SK-N-SH (cell line): ENCODE measurements around the gene NXNL1. TPM values are rescaled to one million over a fixed set of nuclear protein-coding genes. Genes with fewer than 3 reads are reported as not detected.

Experiments used
- CTCF ChIA-PET: fragments of 300-600, 350-600 bp; formaldehyde crosslinking; extraction: SDS; loops from one replicate; lab custom pipeline; 2021; lab: Yijun Ruan, JAX
- POLR2A ChIA-PET: fragments of 350-600 bp; sonication (Branson Sonifier 250); formaldehyde crosslinking; extraction: SDS; loops from one replicate; lab custom pipeline; 2020; ENCODE audit warnings: antibody characterized with exemption, inconsistent platforms; lab: Yijun Ruan, JAX
- DNase-seq: peaks from one replicate; pipeline ENCODE4 v3.0.0; 2012
- H2AFZ ChIP-seq: fragments of 200-600 bp; sonication (generic); 2 replicates; pipeline ENCODE4 v1.8.1; 2016; ENCODE audit warnings: antibody characterized with exemption, mild to moderate bottlenecking, low read depth
- H3F3A ChIP-seq: fragments of 200-600 bp; sonication (generic); replicated peaks from 2 replicates; pipeline ENCODE3; 2016; ENCODE audit warnings: antibody characterized with exemption, mild to moderate bottlenecking; ENCODE audit not compliant: insufficient read depth
- H3K27ac ChIP-seq, 2 experiments: fragments of 200-500 bp in 1 of 2; fragments of 200-600 bp in 1 of 2; sonication (Bioruptor generic) in 1 of 2; sonication (generic), shearing (Covaris generic) in 1 of 2; 2 replicates each; pipeline versions ENCODE4 v1.5.1 to v1.6.1; 2014 to 2016; ENCODE audit warnings: low read depth in 2 of 2, inconsistent platforms in 1 of 2, low read length in 1 of 2, mild to moderate bottlenecking in 1 of 2, mixed read lengths in 1 of 2
- H3K27me3 ChIP-seq: fragments of 200-600 bp; sonication (generic), shearing (Covaris generic); 2 replicates; pipeline ENCODE4 v1.6.1; 2016; ENCODE audit warnings: mixed run types; ENCODE audit not compliant: insufficient read depth
- H3K36me3 ChIP-seq, 2 experiments: fragments of 200-500 bp in 1 of 2; fragments of 200-600 bp in 1 of 2; sonication (Bioruptor generic) in 1 of 2; sonication (generic) in 1 of 2; replicated peaks in 1 of 2; 2 replicates each; pipeline versions ENCODE3 to v1.5.1; 2014 to 2016; ENCODE audit warnings: low read length in 1 of 2, mild to moderate bottlenecking in 1 of 2; ENCODE audit not compliant: insufficient read depth in 2 of 2, control insufficient read depth in 1 of 2
- H3K4me1 ChIP-seq, 2 experiments: fragments of 200-500 bp in 1 of 2; fragments of 200-600 bp in 1 of 2; sonication (Bioruptor generic) in 1 of 2; sonication (generic), shearing (Covaris generic) in 1 of 2; 2 replicates each; pipeline versions ENCODE4 v1.5.1 to v1.6.1; 2014 to 2016; ENCODE audit warnings: low read depth in 1 of 2, low read length in 1 of 2, mixed run types in 1 of 2; ENCODE audit not compliant: insufficient read depth in 2 of 2, control insufficient read depth in 1 of 2
- H3K4me2 ChIP-seq: fragments of 200-600 bp; sonication (generic), shearing (Covaris generic); 2 replicates; pipeline ENCODE4 v1.6.1; 2017; ENCODE audit warnings: mixed run types
- H3K4me3 ChIP-seq, 2 experiments: fragments of 200-500 bp in 1 of 2; fragments of 200-600 bp in 1 of 2; sonication (Bioruptor generic) in 1 of 2; sonication (generic), shearing (Covaris generic) in 1 of 2; 2 replicates each; pipeline versions ENCODE4 v1.5.1 to v1.8.1; 2014 to 2016; ENCODE audit warnings: low read depth in 2 of 2, inconsistent platforms in 1 of 2, low read length in 1 of 2, mild to moderate bottlenecking in 1 of 2, mixed read lengths in 1 of 2, moderate library complexity in 1 of 2
- H3K79me2 ChIP-seq: fragments of 200-600 bp; sonication (generic); 2 replicates; pipeline ENCODE4 v1.8.1; 2017; ENCODE audit warnings: mild to moderate bottlenecking; ENCODE audit not compliant: insufficient read depth
- H3K9ac ChIP-seq: fragments of 200-600 bp; sonication (generic); 2 replicates; pipeline ENCODE4 v1.6.1; 2017; ENCODE audit warnings: mixed run types
- H3K9me2 ChIP-seq: fragments of 200-600 bp; sonication (generic); 2 replicates; pipeline ENCODE4 v1.6.1; 2017; ENCODE audit warnings: mixed run types
- H3K9me3 ChIP-seq: fragments of 200-600 bp; sonication (generic); 2 replicates; pipeline ENCODE4 v1.6.1; 2017; ENCODE audit warnings: mixed run types, mild to moderate bottlenecking, moderate library complexity
- H4K20me1 ChIP-seq: fragments of 200-600 bp; sonication (generic); 2 replicates; pipeline ENCODE4 v1.6.1; 2017; ENCODE audit warnings: mild to moderate bottlenecking, mixed run types; ENCODE audit not compliant: insufficient read depth
- ELF1 ChIP-seq: IDR thresholded peaks from 2 replicates; pipeline ENCODE4 v1.4.0; 2012
- FOSL2 ChIP-seq: IDR thresholded peaks from 2 replicates; pipeline ENCODE4 v1.4.0; 2012; ENCODE audit warnings: low read depth, mild to moderate bottlenecking, moderate library complexity, borderline replicate concordance
- FOXJ3 ChIP-seq: sonication (generic); formaldehyde crosslinking; IDR thresholded peaks from 2 replicates; pipeline ENCODE4 v1.5.1; 2020; ENCODE audit warnings: mild to moderate bottlenecking, missing genetic modification reagents
- FOXM1 ChIP-seq: IDR thresholded peaks from 2 replicates; pipeline ENCODE4 v1.4.0; 2012; ENCODE audit warnings: low read depth, mild to moderate bottlenecking
- GABPA ChIP-seq: IDR thresholded peaks from 2 replicates; pipeline ENCODE4 v1.4.0; 2012; ENCODE audit warnings: low read depth, mild to moderate bottlenecking
- IRF3 ChIP-seq: fragments of 150-350 bp; IDR thresholded peaks from 2 replicates; pipeline ENCODE4 v1.6.1; 2016; ENCODE audit warnings: mild to moderate bottlenecking, low read depth, low read length
- NFIC ChIP-seq: IDR thresholded peaks from 2 replicates; pipeline ENCODE4 v1.4.0; 2012; ENCODE audit warnings: borderline replicate concordance
- RAD21 ChIP-seq: IDR thresholded peaks from 2 replicates; pipeline ENCODE4 v1.6.1; 2012; ENCODE audit warnings: mild to moderate bottlenecking, low read length
- RCOR1 ChIP-seq: fragments of 150-350 bp; IDR thresholded peaks from 2 replicates; pipeline ENCODE4 v1.6.1; 2017; ENCODE audit warnings: antibody characterized with exemption, low read length
- RFX5 ChIP-seq: IDR thresholded peaks from 2 replicates; pipeline ENCODE4 v1.6.1; 2012; ENCODE audit warnings: mild to moderate bottlenecking, improper control_type of control experiment, low read length
- TAF1 ChIP-seq: IDR thresholded peaks from 2 replicates; pipeline ENCODE4 v1.6.1; 2012; ENCODE audit warnings: low read depth, mild to moderate bottlenecking, low read length, moderate library complexity, borderline replicate concordance
- YY1 ChIP-seq: IDR thresholded peaks from 2 replicates; pipeline ENCODE4 v1.4.0; 2012; ENCODE audit warnings: low read depth, mild to moderate bottlenecking
- ZBTB33 ChIP-seq: IDR thresholded peaks from 2 replicates; pipeline ENCODE4 v1.4.0; 2012; ENCODE audit warnings: low read depth, borderline replicate concordance
- WGBS: methylation state at CpG from one replicate; pipeline ENCODE4 v1.1.6; 2017; ENCODE audit warnings: low lambda C conversion rate; 5-methylcytosine and 5-hydroxymethylcytosine counted together
- polyA plus RNA-seq, 3 experiments: library from polyadenylated mRNA; depleted of rRNA; stranded (reverse); fragments of >200 nt; gene quantifications; 2 replicates each; pipeline ENCODE4 v1.2.3, GENCODE V29; 2012
- TF ChIP-seq, protein P1 (sequence below): IDR thresholded peaks from 2 replicates; pipeline ENCODE4 v1.4.0; 2012; ENCODE audit warnings: low read depth, borderline replicate concordance
- TF ChIP-seq, protein P2 (sequence below): IDR thresholded peaks from 2 replicates; pipeline ENCODE4 v1.4.0; 2012; ENCODE audit warnings: low read depth
- TF ChIP-seq, protein P3 (sequence below): IDR thresholded peaks from 2 replicates; pipeline ENCODE4; 2012
- TF ChIP-seq, protein P4 (sequence below): IDR thresholded peaks from 2 replicates; pipeline ENCODE4 v1.6.1; 2012; ENCODE audit warnings: mild to moderate bottlenecking, low read depth, low read length, moderate library complexity

Gene NXNL1
- polyA plus RNA-seq, 1 of the 3 experiments (the other 2 are of a cell fraction): not detected

GRCh38 chr19:17486545-17487240 is 26.0 kb upstream of the NXNL1 start:
- Histone ChIP-seq H3K79me2 (peaks cover 2% of the 10 kb centered on the region; the same call in 1 of the 2 replicates), H3K36me3 (no peaks in the 10 kb centered on the region), H3F3A (peaks cover 6% of the 10 kb centered on the region), H3K9me2 (no peaks in the 10 kb centered on the region), H3K27ac (no peak overlapping the region), H3K9ac (no peak overlapping the region), H4K20me1 (peaks cover 4% of the 10 kb centered on the region), H2AFZ (no peak overlapping the region)
- over 99% methylated on average over 13 of the region's 58 CpGs for WGBS
- no peak for DNase-seq
- CTCF ChIA-PET: no interaction called here
- TF ChIP-seq GABPA: no peak
- TF ChIP-seq TAF1: no peak
- TF ChIP-seq YY1: no peak
- no peak for TF ChIP-seq FOSL2
- TF ChIP-seq FOXM1: no peak
- TF ChIP-seq RFX5: no peak
- no peak for TF ChIP-seq IRF3
- no peak for TF ChIP-seq FOXJ3 (CRISPR knock-in tag)
- no peak for TF ChIP-seq ZBTB33
- no peak for TF ChIP-seq RCOR1
- TF ChIP-seq, protein P1, sequence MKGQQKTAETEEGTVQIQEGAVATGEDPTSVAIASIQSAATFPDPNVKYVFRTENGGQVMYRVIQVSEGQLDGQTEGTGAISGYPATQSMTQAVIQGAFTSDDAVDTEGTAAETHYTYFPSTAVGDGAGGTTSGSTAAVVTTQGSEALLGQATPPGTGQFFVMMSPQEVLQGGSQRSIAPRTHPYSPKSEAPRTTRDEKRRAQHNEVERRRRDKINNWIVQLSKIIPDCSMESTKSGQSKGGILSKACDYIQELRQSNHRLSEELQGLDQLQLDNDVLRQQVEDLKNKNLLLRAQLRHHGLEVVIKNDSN: no peak
- TF ChIP-seq RAD21: no peak
- no peak for TF ChIP-seq ELF1
- no peak for TF ChIP-seq NFIC
- TF ChIP-seq, protein P2, sequence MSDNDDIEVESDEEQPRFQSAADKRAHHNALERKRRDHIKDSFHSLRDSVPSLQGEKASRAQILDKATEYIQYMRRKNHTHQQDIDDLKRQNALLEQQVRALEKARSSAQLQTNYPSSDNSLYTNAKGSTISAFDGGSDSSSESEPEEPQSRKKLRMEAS: no peak
- TF ChIP-seq, protein P3, sequence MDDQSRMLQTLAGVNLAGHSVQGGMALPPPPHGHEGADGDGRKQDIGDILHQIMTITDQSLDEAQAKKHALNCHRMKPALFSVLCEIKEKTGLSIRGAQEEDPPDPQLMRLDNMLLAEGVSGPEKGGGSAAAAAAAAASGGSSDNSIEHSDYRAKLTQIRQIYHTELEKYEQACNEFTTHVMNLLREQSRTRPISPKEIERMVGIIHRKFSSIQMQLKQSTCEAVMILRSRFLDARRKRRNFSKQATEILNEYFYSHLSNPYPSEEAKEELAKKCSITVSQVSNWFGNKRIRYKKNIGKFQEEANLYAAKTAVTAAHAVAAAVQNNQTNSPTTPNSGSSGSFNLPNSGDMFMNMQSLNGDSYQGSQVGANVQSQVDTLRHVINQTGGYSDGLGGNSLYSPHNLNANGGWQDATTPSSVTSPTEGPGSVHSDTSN: no peak
- TF ChIP-seq, protein P4, sequence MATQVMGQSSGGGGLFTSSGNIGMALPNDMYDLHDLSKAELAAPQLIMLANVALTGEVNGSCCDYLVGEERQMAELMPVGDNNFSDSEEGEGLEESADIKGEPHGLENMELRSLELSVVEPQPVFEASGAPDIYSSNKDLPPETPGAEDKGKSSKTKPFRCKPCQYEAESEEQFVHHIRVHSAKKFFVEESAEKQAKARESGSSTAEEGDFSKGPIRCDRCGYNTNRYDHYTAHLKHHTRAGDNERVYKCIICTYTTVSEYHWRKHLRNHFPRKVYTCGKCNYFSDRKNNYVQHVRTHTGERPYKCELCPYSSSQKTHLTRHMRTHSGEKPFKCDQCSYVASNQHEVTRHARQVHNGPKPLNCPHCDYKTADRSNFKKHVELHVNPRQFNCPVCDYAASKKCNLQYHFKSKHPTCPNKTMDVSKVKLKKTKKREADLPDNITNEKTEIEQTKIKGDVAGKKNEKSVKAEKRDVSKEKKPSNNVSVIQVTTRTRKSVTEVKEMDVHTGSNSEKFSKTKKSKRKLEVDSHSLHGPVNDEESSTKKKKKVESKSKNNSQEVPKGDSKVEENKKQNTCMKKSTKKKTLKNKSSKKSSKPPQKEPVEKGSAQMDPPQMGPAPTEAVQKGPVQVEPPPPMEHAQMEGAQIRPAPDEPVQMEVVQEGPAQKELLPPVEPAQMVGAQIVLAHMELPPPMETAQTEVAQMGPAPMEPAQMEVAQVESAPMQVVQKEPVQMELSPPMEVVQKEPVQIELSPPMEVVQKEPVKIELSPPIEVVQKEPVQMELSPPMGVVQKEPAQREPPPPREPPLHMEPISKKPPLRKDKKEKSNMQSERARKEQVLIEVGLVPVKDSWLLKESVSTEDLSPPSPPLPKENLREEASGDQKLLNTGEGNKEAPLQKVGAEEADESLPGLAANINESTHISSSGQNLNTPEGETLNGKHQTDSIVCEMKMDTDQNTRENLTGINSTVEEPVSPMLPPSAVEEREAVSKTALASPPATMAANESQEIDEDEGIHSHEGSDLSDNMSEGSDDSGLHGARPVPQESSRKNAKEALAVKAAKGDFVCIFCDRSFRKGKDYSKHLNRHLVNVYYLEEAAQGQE: no peak
- TF ChIP-seq, all 33 proteins: peak for 0
- Histone ChIP-seq H3K9me3 (no peaks in the 10 kb centered on the region), H3K4me1 (no peaks in the 10 kb centered on the region; a peak in 1 of 4 replicates), H3K4me3 (no peak overlapping the region), H3K4me2 (no peak overlapping the region), H3K27me3 (no peaks in the 10 kb centered on the region)
- POLR2A ChIA-PET: interaction anchor here (0.6 kb wide), 1 partner anchor 25 kb away, joined by 3 read pairs; no protein-coding TSS in a partner anchor
